SK-N-SH treated with all-trans-retinoic acid at 6 μM for 48 hours (cell line): Measurements from ENCODE around the gene GRK5.

ENCODE experiments used
- ATAC-seq: fragments of 200-7000 bp; cut with Tn5 transposase; 3 replicates; pipeline ENCODE4 v1.9.1; 2020; ENCODE audit warnings: mild to moderate bottlenecking, moderate library complexity
- ARNTL ChIP-seq: fragments of 450-650 bp; formaldehyde crosslinking; IDR thresholded peaks from 2 replicates; pipeline ENCODE4 v1.5.0; 2020; ENCODE audit warnings: low read depth, mild to moderate bottlenecking, moderate library complexity, borderline replicate concordance
- BACH2 ChIP-seq: fragments of 250-450 bp; sonication (Bioruptor Pico); IDR thresholded peaks from 2 replicates; pipeline ENCODE4 v1.9.0; 2021; ENCODE audit warnings: mild to moderate bottlenecking, borderline replicate concordance
- CSDC2 ChIP-seq: fragments of 250-450 bp; sonication (Bioruptor Pico); IDR thresholded peaks from 2 replicates; pipeline ENCODE4 v1.5.0; 2020; ENCODE audit warnings: mild to moderate bottlenecking, moderate library complexity
- ESRRG ChIP-seq: fragments of 250-450 bp; sonication (Bioruptor Pico); IDR thresholded peaks from 2 replicates; pipeline ENCODE4 v1.6.1; 2021; ENCODE audit warnings: mild to moderate bottlenecking
- ISL1 ChIP-seq: fragments of 250-450 bp; sonication (Bioruptor Pico); IDR thresholded peaks from 2 replicates; pipeline ENCODE4 v2.1.2; 2022; ENCODE audit warnings: mild to moderate bottlenecking, moderate library complexity
- OSR1 ChIP-seq: fragments of 250-450 bp; sonication (Bioruptor Pico); IDR thresholded peaks from 2 replicates; pipeline ENCODE4 v1.8.0; 2022; ENCODE audit warnings: moderate library complexity, mild to moderate bottlenecking, inconsistent platforms
- PPARA ChIP-seq: fragments of 250-450 bp; sonication (Bioruptor Pico); IDR thresholded peaks from 2 replicates; pipeline ENCODE4 v1.5.0; 2020; ENCODE audit warnings: mild to moderate bottlenecking, borderline replicate concordance
- RARB ChIP-seq: fragments of 250-450 bp; sonication (Bioruptor Pico); IDR thresholded peaks from 2 replicates; pipeline ENCODE4 v1.8.0; 2021; ENCODE audit warnings: mild to moderate bottlenecking, moderate library complexity
- SNAI2 ChIP-seq: fragments of 250-450 bp; sonication (Bioruptor Pico); IDR thresholded peaks from 2 replicates; pipeline ENCODE4 v1.5.0; 2020; ENCODE audit warnings: mild to moderate bottlenecking, moderate library complexity
- TCF4 ChIP-seq: fragments of 250-450 bp; sonication (Bioruptor Pico); IDR thresholded peaks from 2 replicates; pipeline ENCODE4 v1.8.0; 2021; ENCODE audit warnings: mild to moderate bottlenecking, moderate library complexity, borderline replicate concordance
- TOX ChIP-seq: fragments of 250-450 bp; sonication (Bioruptor Pico); IDR thresholded peaks from 2 replicates; pipeline ENCODE4 v1.8.0; 2021; ENCODE audit warnings: mild to moderate bottlenecking, moderate library complexity, borderline replicate concordance
- ZC3H10 ChIP-seq: fragments of 250-450 bp; sonication (Bioruptor Pico); IDR thresholded peaks from 2 replicates; pipeline ENCODE4 v1.5.1; 2021; ENCODE audit warnings: mild to moderate bottlenecking, moderate library complexity
- ZFP3 ChIP-seq: fragments of 250-450 bp; sonication (Bioruptor Pico); IDR thresholded peaks from 2 replicates; pipeline ENCODE4 v1.5.0; 2020; ENCODE audit warnings: mild to moderate bottlenecking, moderate library complexity
- ZFP30 ChIP-seq: fragments of 450-650 bp; formaldehyde crosslinking; IDR thresholded peaks from 2 replicates; pipeline ENCODE4 v1.5.0; 2022; ENCODE audit warnings: mild to moderate bottlenecking, moderate library complexity
- ZNF70 ChIP-seq: fragments of 450-650 bp; formaldehyde crosslinking; IDR thresholded peaks from 2 replicates; pipeline ENCODE4 v1.5.0; 2020; ENCODE audit warnings: mild to moderate bottlenecking, moderate library complexity
- TF ChIP-seq, protein P1 (sequence below): fragments of 250-450 bp; sonication (Bioruptor Pico); IDR thresholded peaks from 2 replicates; pipeline ENCODE4 v1.5.1; 2021; ENCODE audit warnings: mild to moderate bottlenecking, moderate library complexity
- TF ChIP-seq, protein P2 (sequence below): fragments of 250-450 bp; sonication (Bioruptor Pico); IDR thresholded peaks from 2 replicates; pipeline ENCODE4 v1.5.1; 2020; ENCODE audit warnings: low read depth, mild to moderate bottlenecking, moderate library complexity
- TF ChIP-seq, protein P3 (sequence below): fragments of 250-450 bp; sonication (Bioruptor Pico); IDR thresholded peaks from 2 replicates; pipeline ENCODE4 v1.8.0; 2020; ENCODE audit warnings: mild to moderate bottlenecking, moderate library complexity, borderline replicate concordance
- TF ChIP-seq, protein P4 (sequence below): fragments of 250-450 bp; sonication (Bioruptor Pico); IDR thresholded peaks from 2 replicates; pipeline ENCODE4 v1.8.0; 2021; ENCODE audit warnings: low read depth, mild to moderate bottlenecking, moderate library complexity, borderline replicate concordance

Gene GRK5

DNA sequence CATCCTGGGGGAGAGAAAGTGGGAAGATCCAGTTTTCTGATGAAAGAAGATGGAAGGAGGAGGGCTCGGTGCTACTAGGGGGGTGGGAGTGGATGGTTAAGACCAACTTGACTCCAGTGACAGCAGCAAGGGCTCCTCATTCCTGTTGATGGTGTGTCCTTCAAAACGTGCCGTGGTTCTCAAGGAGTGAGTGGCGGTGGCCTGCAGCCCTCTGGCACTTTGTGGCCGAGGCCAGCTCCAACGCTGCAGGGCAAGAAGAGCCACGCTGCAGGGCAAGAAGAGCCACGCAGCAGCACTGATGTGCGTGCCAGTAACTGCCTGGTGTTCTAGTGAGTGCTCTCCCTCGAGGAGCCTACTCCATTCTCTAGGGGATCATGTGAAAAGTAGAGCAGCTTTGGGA, 72.1 kb downstream of the GRK5 start:
- ATAC-seq, result no peak
- TF ChIP-seq, protein P1, sequence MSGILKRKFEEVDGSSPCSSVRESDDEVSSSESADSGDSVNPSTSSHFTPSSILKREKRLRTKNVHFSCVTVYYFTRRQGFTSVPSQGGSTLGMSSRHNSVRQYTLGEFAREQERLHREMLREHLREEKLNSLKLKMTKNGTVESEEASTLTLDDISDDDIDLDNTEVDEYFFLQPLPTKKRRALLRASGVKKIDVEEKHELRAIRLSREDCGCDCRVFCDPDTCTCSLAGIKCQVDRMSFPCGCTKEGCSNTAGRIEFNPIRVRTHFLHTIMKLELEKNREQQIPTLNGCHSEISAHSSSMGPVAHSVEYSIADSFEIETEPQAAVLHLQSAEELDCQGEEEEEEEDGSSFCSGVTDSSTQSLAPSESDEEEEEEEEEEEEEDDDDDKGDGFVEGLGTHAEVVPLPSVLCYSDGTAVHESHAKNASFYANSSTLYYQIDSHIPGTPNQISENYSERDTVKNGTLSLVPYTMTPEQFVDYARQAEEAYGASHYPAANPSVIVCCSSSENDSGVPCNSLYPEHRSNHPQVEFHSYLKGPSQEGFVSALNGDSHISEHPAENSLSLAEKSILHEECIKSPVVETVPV (CRISPR knock-in tag), result no peak
- TF ChIP-seq ZFP3 (CRISPR knock-in tag) (no peak), ESRRG (CRISPR knock-in tag) (no peak)

DNA sequence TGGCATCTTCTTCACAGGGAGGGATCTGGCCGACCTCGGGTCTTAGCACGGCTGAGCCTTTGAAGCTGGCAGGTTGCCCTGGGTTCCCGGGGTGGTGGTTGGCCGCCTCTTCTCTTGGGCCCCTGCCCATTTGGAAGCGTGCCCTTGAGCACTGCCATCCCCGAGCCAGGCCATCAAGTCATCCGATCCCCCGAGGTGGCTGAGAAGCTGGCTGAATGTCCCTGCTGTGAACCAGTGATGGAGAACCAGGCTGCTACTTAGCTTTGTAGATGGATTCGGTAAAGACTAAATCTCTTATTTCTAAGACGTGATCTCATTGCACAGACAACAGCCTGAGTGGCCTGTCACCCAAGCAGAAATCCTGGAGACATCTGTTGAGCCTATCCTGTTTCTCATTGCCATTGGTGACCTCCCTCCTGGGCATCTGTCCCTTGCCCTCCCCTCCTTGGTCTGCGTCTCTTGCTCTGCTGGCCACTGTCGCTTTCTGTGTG, 74.3 kb downstream of the GRK5 start:
- peak; percentile 80 for ATAC-seq
- TF ChIP-seq, protein P2, sequence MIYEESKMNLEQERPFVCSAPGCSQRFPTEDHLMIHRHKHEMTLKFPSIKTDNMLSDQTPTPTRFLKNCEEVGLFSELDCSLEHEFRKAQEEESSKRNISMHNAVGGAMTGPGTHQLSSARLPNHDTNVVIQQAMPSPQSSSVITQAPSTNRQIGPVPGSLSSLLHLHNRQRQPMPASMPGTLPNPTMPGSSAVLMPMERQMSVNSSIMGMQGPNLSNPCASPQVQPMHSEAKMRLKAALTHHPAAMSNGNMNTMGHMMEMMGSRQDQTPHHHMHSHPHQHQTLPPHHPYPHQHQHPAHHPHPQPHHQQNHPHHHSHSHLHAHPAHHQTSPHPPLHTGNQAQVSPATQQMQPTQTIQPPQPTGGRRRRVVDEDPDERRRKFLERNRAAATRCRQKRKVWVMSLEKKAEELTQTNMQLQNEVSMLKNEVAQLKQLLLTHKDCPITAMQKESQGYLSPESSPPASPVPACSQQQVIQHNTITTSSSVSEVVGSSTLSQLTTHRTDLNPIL (CRISPR knock-in tag), result no peak

DNA sequence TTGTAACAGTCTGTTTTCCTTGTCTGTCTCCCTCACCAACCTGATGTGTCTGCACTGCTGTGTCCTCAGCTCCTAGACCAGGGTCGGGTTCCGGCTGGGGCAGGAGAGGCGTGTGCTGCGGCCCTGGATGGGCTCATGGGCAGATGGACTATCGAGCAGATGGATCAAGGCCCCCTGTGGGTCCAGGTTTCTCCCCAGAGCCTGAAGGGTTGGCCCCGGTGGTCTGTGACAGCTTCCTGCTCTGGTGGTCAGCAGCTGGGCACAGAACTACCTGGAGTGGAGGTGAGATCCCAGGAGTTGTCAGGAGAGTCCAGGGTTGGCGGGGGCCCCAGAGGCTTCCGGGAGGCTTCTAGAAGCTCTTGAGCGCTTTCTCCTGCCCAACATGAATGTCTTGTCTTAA, 75.1 kb downstream of the GRK5 start:
- peak; percentile 5; the same call in 2 of the 3 replicates for ATAC-seq
- TF ChIP-seq TCF4 (CRISPR knock-in tag) (no peak), BACH2 (CRISPR knock-in tag) (no peak), OSR1 (CRISPR knock-in tag) (no peak), ZNF70 (CRISPR knock-in tag) (no peak), TOX (CRISPR knock-in tag) (no peak), ZFP30 (CRISPR knock-in tag) (no peak), PPARA (CRISPR knock-in tag) (no peak), ZFP3 (CRISPR knock-in tag) (no peak), ESRRG (CRISPR knock-in tag) (no peak), ARNTL (CRISPR knock-in tag) (no peak), CSDC2 (no peak), SNAI2 (no peak)
- TF ChIP-seq, protein P2 (CRISPR knock-in tag), result no peak
- TF ChIP-seq, protein P3, sequence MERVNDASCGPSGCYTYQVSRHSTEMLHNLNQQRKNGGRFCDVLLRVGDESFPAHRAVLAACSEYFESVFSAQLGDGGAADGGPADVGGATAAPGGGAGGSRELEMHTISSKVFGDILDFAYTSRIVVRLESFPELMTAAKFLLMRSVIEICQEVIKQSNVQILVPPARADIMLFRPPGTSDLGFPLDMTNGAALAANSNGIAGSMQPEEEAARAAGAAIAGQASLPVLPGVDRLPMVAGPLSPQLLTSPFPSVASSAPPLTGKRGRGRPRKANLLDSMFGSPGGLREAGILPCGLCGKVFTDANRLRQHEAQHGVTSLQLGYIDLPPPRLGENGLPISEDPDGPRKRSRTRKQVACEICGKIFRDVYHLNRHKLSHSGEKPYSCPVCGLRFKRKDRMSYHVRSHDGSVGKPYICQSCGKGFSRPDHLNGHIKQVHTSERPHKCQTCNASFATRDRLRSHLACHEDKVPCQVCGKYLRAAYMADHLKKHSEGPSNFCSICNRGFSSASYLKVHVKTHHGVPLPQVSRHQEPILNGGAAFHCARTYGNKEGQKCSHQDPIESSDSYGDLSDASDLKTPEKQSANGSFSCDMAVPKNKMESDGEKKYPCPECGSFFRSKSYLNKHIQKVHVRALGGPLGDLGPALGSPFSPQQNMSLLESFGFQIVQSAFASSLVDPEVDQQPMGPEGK (CRISPR knock-in tag), result no peak
- TF ChIP-seq, protein P4, sequence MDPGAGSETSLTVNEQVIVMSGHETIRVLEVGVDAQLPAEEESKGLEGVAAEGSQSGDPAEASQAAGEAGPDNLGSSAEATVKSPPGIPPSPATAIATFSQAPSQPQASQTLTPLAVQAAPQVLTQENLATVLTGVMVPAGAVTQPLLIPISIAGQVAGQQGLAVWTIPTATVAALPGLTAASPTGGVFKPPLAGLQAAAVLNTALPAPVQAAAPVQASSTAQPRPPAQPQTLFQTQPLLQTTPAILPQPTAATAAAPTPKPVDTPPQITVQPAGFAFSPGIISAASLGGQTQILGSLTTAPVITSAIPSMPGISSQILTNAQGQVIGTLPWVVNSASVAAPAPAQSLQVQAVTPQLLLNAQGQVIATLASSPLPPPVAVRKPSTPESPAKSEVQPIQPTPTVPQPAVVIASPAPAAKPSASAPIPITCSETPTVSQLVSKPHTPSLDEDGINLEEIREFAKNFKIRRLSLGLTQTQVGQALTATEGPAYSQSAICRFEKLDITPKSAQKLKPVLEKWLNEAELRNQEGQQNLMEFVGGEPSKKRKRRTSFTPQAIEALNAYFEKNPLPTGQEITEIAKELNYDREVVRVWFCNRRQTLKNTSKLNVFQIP (CRISPR knock-in tag), result no peak

DNA sequence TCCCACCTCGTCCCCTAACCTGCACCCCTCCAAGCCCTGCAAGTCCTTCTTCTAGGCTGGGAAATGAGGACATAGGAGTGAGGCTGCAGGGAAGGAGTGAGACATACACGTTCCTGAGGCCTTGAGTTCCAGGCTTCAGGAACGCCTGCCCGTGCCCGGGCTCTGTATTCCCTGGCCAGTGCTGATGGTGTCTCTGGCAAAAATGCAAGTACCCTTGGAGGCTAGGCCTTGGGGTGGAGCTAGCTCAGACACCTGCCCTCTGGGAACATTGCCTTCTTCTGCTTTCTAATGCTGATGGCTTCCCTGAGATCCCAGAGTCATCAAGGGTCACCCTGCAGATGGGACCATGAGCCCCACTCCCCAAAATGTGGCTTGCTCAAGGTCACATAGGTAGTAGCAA, 76.0 kb downstream of the GRK5 start:
- ATAC-seq, result no peak
- TF ChIP-seq ISL1 (CRISPR knock-in tag) (no peak), ARNTL (CRISPR knock-in tag) (no peak), SNAI2 (no peak), PPARA (CRISPR knock-in tag) (no peak)

DNA sequence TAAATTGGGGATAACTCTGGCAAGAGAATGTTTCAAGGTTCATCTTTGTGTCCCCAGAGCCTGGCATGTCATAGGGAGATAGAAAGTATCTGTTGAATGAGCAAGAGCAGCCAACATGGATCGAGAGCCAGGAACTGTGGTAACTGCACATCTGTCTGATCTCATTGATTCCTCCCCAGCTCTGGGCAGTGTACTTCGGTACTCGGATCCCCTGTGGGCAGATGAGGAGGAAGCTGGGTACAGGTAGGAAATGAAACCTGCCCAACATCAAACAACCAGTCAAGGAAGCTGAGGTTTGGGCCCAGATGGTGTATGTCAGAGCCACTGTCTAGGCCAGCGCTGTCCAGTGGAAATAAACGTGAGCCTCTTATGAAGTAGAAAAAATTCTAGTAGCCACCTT, 76.4 kb downstream of the GRK5 start:
- no peak for ATAC-seq

More for the DNA sequence above, 76.4 kb downstream of the GRK5 start:
- TF ChIP-seq ARNTL (CRISPR knock-in tag) (no peak), ZC3H10 (CRISPR knock-in tag) (no peak), ZFP30 (CRISPR knock-in tag) (no peak), RARB (CRISPR knock-in tag) (no peak), TCF4 (CRISPR knock-in tag) (no peak)
- TF ChIP-seq, protein P1 (CRISPR knock-in tag), result no peak
